Stimulated activated naive CD4-positive, alpha-beta T cell (primary cell): ENCODE measurements around the gene SAP30L.

Experiments used
- DNase-seq, 6 experiments: peaks; one replicate each; lab custom pipeline; 2025; lab: John Stamatoyannopoulos, UW

SAP30L gene

GRCh38 chr5:154481584-154482381 is 36.0 kb downstream of the SAP30L start:
- no peak for DNase-seq

- no peak for DNase-seq
These were observed 37.0 kb downstream of the SAP30L start for GRCh38 chr5:154482528-154483449.

- no peak for DNase-seq
These were observed 38.0 kb downstream of the SAP30L start for GRCh38 chr5:154483654-154484392.

GRCh38 chr5:154484393-154485095 is 38.7 kb downstream of the SAP30L start:
- DNase-seq, result no peak

- DNase-seq, result no peak
These were observed 39.3 kb downstream of the SAP30L start for GRCh38 chr5:154485096-154485491.

- DNase-seq, result no peak
These were observed 40.1 kb downstream of the SAP30L start for GRCh38 chr5:154485850-154486426.

GRCh38 chr5:154486427-154486866 is 40.6 kb downstream of the SAP30L start:
- DNase-seq, result no peak

- no peak for DNase-seq
These were observed 41.7 kb downstream of the SAP30L start for GRCh38 chr5:154487541-154487940.

- DNase-seq, result no peak
These were observed 46.1 kb downstream of the SAP30L start for GRCh38 chr5:154491941-154492340.

- DNase-seq, result no peak
These were observed 47.5 kb downstream of the SAP30L start for GRCh38 chr5:154493274-154493673.

GRCh38 chr5:154494036-154494435 is 48.2 kb downstream of the SAP30L start:
- DNase-seq, result no peak

GRCh38 chr5:154498591-154498990 is 52.8 kb downstream of the SAP30L start:
- DNase-seq, result no peak

- DNase-seq, result no peak
These were observed 53.2 kb downstream of the SAP30L start for GRCh38 chr5:154498994-154499393.

- DNase-seq, result no peak
These were observed 55.8 kb downstream of the SAP30L start for GRCh38 chr5:154501566-154501965.

GRCh38 chr5:154502180-154502579 is 56.4 kb downstream of the SAP30L start:
- no peak for DNase-seq

GRCh38 chr5:154503698-154504039 is 57.9 kb downstream of the SAP30L start:
- no peak for DNase-seq

- DNase-seq, result no peak
These were observed 59.8 kb downstream of the SAP30L start for GRCh38 chr5:154505567-154505966.

- DNase-seq, result no peak
These were observed 60.4 kb downstream of the SAP30L start for GRCh38 chr5:154506049-154506715.

- DNase-seq, result no peak
These were observed 60.9 kb downstream of the SAP30L start for GRCh38 chr5:154506716-154507080.

- DNase-seq, result no peak
These were observed 62.3 kb downstream of the SAP30L start for GRCh38 chr5:154508114-154508513.
